SH-SY5Y (cell line): ENCODE results near the gene RBM12.

ENCODE experiments used
- GATA2 ChIP-seq: IDR thresholded peaks from 2 replicates; pipeline ENCODE4 v1.6.1; 2011; ENCODE audit warnings: mild to moderate bottlenecking, low read depth, low read length
- GATA3 ChIP-seq: IDR thresholded peaks from 2 replicates; pipeline ENCODE4 v1.6.1; 2011; ENCODE audit warnings: low read depth, mild to moderate bottlenecking, low read length, moderate library complexity

The RBM12 gene

GRCh38 chr20:35664466-35665206 lies at the start of gene RBM12, which contains the start of gene CPNE1:
TSS of gene RBM12 (minus strand) at chr20:35664900. CDS start at chr20:35655322, 9,578 bp downstream.
TSS of gene CPNE1 (minus strand) at chr20:35664900. CDS start at chr20:35632923, 31,977 bp downstream.
- TF ChIP-seq GATA2: no peak
- TF ChIP-seq GATA3: no peak

- TF ChIP-seq GATA2 (no peak), GATA3 (no peak)
Measured at GRCh38 chr20:35714127-35714526, 49.4 kb upstream of the RBM12 start.

- TF ChIP-seq GATA3: no peak
- TF ChIP-seq GATA2: no peak
Measured at GRCh38 chr20:35711588-35712209, 47.0 kb upstream of the RBM12 start.

GRCh38 chr20:35710884-35711587 lies 46.3 kb upstream of the RBM12 start:
- no peak for TF ChIP-seq GATA2
- no peak for TF ChIP-seq GATA3

- no peak for TF ChIP-seq GATA2
- TF ChIP-seq GATA3: no peak
Measured at GRCh38 chr20:35710039-35710438, 45.3 kb upstream of the RBM12 start.

GRCh38 chr20:35709259-35709658 lies 44.6 kb upstream of the RBM12 start:
- TF ChIP-seq GATA3: no peak
- no peak for TF ChIP-seq GATA2

- TF ChIP-seq GATA3: no peak
- no peak for TF ChIP-seq GATA2
Measured at GRCh38 chr20:35708502-35708901, 43.8 kb upstream of the RBM12 start.

- TF ChIP-seq GATA3: no peak
- no peak for TF ChIP-seq GATA2
Measured at GRCh38 chr20:35704514-35705261, 40.0 kb upstream of the RBM12 start.

- TF ChIP-seq GATA3 (no peak), GATA2 (no peak)
Measured at GRCh38 chr20:35702824-35703695, 38.4 kb upstream of the RBM12 start.

- TF ChIP-seq GATA2: no peak
- no peak for TF ChIP-seq GATA3
Measured at GRCh38 chr20:35702051-35702823, 37.5 kb upstream of the RBM12 start.

- TF ChIP-seq GATA2 (no peak), GATA3 (no peak)
Measured at GRCh38 chr20:35700625-35701148, 36.0 kb upstream of the RBM12 start.

GRCh38 chr20:35699957-35700624 lies 35.4 kb upstream of the RBM12 start:
- TF ChIP-seq GATA2: no peak
- no peak for TF ChIP-seq GATA3
